Activated CD4-positive, alpha-beta memory T cell treated with anti-CD3 and anti-CD28 coated beads for 36 hours (primary cell): ENCODE data around the gene GIPC1. TPM values are rescaled to one million over a fixed set of nuclear protein-coding genes. Genes with fewer than 3 reads are reported as not detected.

Experiments
- CTCF ChIA-PET: fragments of 350-600 bp; sonication (Branson Sonifier 250); formaldehyde crosslinking; loops from one replicate; lab custom pipeline; 2021; ENCODE audit warnings: antibody characterized with exemption, inconsistent platforms; lab: Charles Lee
- POLR2A ChIA-PET: fragments of 350-600 bp; sonication (Branson Sonifier 250); formaldehyde crosslinking; loops from one replicate; lab custom pipeline; 2021; ENCODE audit warnings: antibody characterized with exemption; lab: Charles Lee
- DNase-seq: peaks from one replicate; pipeline ENCODE4 v3.0.0-alpha.2; 2020
- H3K27ac Mint-ChIP-seq: one replicate; pipeline ENCODE4 v1.8.0; 2021; ENCODE audit warnings: mixed read lengths
- H3K27me3 Mint-ChIP-seq: one replicate; pipeline ENCODE4 v1.8.0; 2021; ENCODE audit warnings: mixed read lengths
- H3K36me3 Mint-ChIP-seq: one replicate; pipeline ENCODE4 v1.8.0; 2021; ENCODE audit warnings: mixed read lengths
- H3K4me1 Mint-ChIP-seq: one replicate; pipeline ENCODE4 v1.8.0; 2021; ENCODE audit warnings: low read depth, mixed read lengths
- H3K4me3 Mint-ChIP-seq: one replicate; pipeline ENCODE4 v1.8.0; 2021; ENCODE audit warnings: mild to moderate bottlenecking, mixed read lengths
- H3K9me3 Mint-ChIP-seq: one replicate; pipeline ENCODE4 v1.8.0; 2021; ENCODE audit warnings: mixed read lengths
- intact Hi-C: fragments of 100-400 bp; cut with micrococcal nuclease; formaldehyde crosslinking; loops from one replicate; pipeline ENCODE4 v1.15.1; 2023
- total RNA-seq, 2 experiments: library from RNA; stranded (reverse); gene quantifications; one replicate each; pipeline ENCODE4 v1.2.3, GENCODE V29; 2021

GIPC1 gene
- total RNA-seq, 2 experiments from 2014 or later = 31.5 to 35.2 TPM

GRCh38 chr19:14441041-14441938, 54.6 kb downstream of the GIPC1 start:
- no peak for DNase-seq
- no peaks in the 10 kb centered on the region for H3K27me3 Mint-ChIP-seq
- no peaks in the 10 kb centered on the region for H3K9me3 Mint-ChIP-seq
- H3K36me3 Mint-ChIP-seq = peaks cover 35% of the 10 kb centered on the region
- CTCF ChIA-PET = interaction anchor here (0.6 to 3.4 kb wide), 3 partner anchors 9 to 48 kb away, joined by 4 to 17 read pairs (median 10); partner anchors contain the start of gene PKN1
- H3K4me1 Mint-ChIP-seq = peaks cover 35% of the 10 kb centered on the region
- peak overlapping the region; percentile 84 for H3K4me3 Mint-ChIP-seq
- peak overlapping the region; percentile 88 for H3K27ac Mint-ChIP-seq
- POLR2A ChIA-PET = interaction anchor here (1.3 kb wide), 1 partner anchor 9 kb away, joined by 4 read pairs; the partner anchor contains the start of gene PKN1
- intact Hi-C loops = no loop called here

- H3K27ac Mint-ChIP-seq = peak overlapping the region; percentile 88
- H3K4me1 Mint-ChIP-seq = peaks cover 39% of the 10 kb centered on the region
- CTCF ChIA-PET = interaction anchor here (3.4 kb wide), 1 partner anchor 40 kb away, joined by 17 read pairs; no protein-coding TSS in a partner anchor
- POLR2A ChIA-PET = interaction anchor here (1.3 kb wide), 1 partner anchor 7 kb away, joined by 4 read pairs; the partner anchor contains the start of gene PKN1
- intact Hi-C loops = loop anchor here (1.0 kb wide), 1 partner anchor 8 kb away; no protein-coding TSS in a partner anchor
- DNase-seq = peak; percentile 90
- H3K9me3 Mint-ChIP-seq = no peaks in the 10 kb centered on the region
- peak overlapping the region; percentile 84 for H3K4me3 Mint-ChIP-seq
- H3K36me3 Mint-ChIP-seq = peaks cover 32% of the 10 kb centered on the region
- H3K27me3 Mint-ChIP-seq = no peaks in the 10 kb centered on the region
These were observed 55.9 kb downstream of the GIPC1 start for GRCh38 chr19:14440049-14440448.

- Mint-ChIP-seq H3K36me3 (peaks cover 26% of the 10 kb centered on the region), H3K27me3 (no peaks in the 10 kb centered on the region), H3K4me1 (peaks cover 49% of the 10 kb centered on the region), H3K4me3 (no peak overlapping the region), H3K27ac (peak overlapping the region; percentile 88), H3K9me3 (no peaks in the 10 kb centered on the region)
- POLR2A ChIA-PET = no interaction called here
- intact Hi-C loops = no loop called here
- CTCF ChIA-PET = interaction anchor here (0.7 to 3.4 kb wide), 2 partner anchors 41 to 91 kb away, joined by 4 to 17 read pairs; no protein-coding TSS in a partner anchor
- DNase-seq = no peak
These were observed 56.9 kb downstream of the GIPC1 start for GRCh38 chr19:14439014-14439413.

- H3K4me1 Mint-ChIP-seq = peaks cover 46% of the 10 kb centered on the region
- intact Hi-C loops = no loop called here
- H3K4me3 Mint-ChIP-seq = no peak overlapping the region
- ChIA-PET POLR2A (interaction anchor here (0.7 kb wide), 1 partner anchor 29 kb away, joined by 3 read pairs; no protein-coding TSS in a partner anchor), CTCF (no interaction called here)
- peak overlapping the region; percentile 33 for H3K27ac Mint-ChIP-seq
- no peaks in the 10 kb centered on the region for H3K9me3 Mint-ChIP-seq
- peaks cover 15% of the 10 kb centered on the region for H3K36me3 Mint-ChIP-seq
- H3K27me3 Mint-ChIP-seq = no peaks in the 10 kb centered on the region
- no peak for DNase-seq
These were observed 58.3 kb downstream of the GIPC1 start for GRCh38 chr19:14437578-14438140.

- intact Hi-C loops = loop anchor here (2.0 kb wide), 1 partner anchor 17 kb away; the partner anchor contains the start of gene DDX39A
- Mint-ChIP-seq H3K9me3 (no peaks in the 10 kb centered on the region), H3K36me3 (peaks cover 8% of the 10 kb centered on the region), H3K4me3 (peak overlapping the region; percentile 35), H3K27ac (peak overlapping the region; percentile 50), H3K4me1 (peaks cover 51% of the 10 kb centered on the region), H3K27me3 (no peaks in the 10 kb centered on the region)
- CTCF ChIA-PET = no interaction called here
- no peak for DNase-seq
- POLR2A ChIA-PET = interaction anchor here (0.8 kb wide), 1 partner anchor 39 kb away, joined by 3 read pairs; the partner anchor contains the start of gene PTGER1
These were observed 60.4 kb downstream of the GIPC1 start for GRCh38 chr19:14435320-14436050.

GRCh38 chr19:14434543-14435319, 61.2 kb downstream of the GIPC1 start:
- H3K4me1 Mint-ChIP-seq = peaks cover 43% of the 10 kb centered on the region
- intact Hi-C loops = loop anchor here (2.0 kb wide), 1 partner anchor 16 kb away; the partner anchor contains the start of gene DDX39A
- ChIA-PET POLR2A (no interaction called here), CTCF (no interaction called here)
- no peaks in the 10 kb centered on the region for H3K27me3 Mint-ChIP-seq
- H3K27ac Mint-ChIP-seq = peak overlapping the region; percentile 50
- H3K36me3 Mint-ChIP-seq = peaks cover 2% of the 10 kb centered on the region
- H3K9me3 Mint-ChIP-seq = no peaks in the 10 kb centered on the region
- peak; percentile 76 for DNase-seq
- peak overlapping the region; percentile 71 for H3K4me3 Mint-ChIP-seq

- H3K4me3 Mint-ChIP-seq = peak overlapping the region; percentile 71
- peak overlapping the region; percentile 50 for H3K27ac Mint-ChIP-seq
- intact Hi-C loops = loop anchor here (2.0 kb wide), 2 partner anchors 15 to 39 kb away; partner anchors contain the start of gene DDX39A
- H3K4me1 Mint-ChIP-seq = peaks cover 37% of the 10 kb centered on the region
- ChIA-PET CTCF (interaction anchor here (1.0 kb wide), 1 partner anchor 14 kb away, joined by 3 read pairs; no protein-coding TSS in a partner anchor), POLR2A (interaction anchor here (0.9 to 1.6 kb wide), 2 partner anchors 7 to 14 kb away, joined by 3 to 4 read pairs; partner anchors contain the start of gene DDX39A)
- no peaks in the 10 kb centered on the region for H3K9me3 Mint-ChIP-seq
- DNase-seq = peak; percentile 57
- H3K36me3 Mint-ChIP-seq = peaks cover 2% of the 10 kb centered on the region
- no peaks in the 10 kb centered on the region for H3K27me3 Mint-ChIP-seq
These were observed 62.1 kb downstream of the GIPC1 start for GRCh38 chr19:14433554-14434501.

GRCh38 chr19:14432791-14433553, 63.0 kb downstream of the GIPC1 start, which contains the start of gene PKN1:
PKN1 (plus strand) TSS chr19:14433306; CDS start chr19:14433522, 216 bp downstream.
- Mint-ChIP-seq H3K27me3 (no peaks in the 10 kb centered on the region), H3K4me3 (peak within 1 kb of the TSS; percentile 76), H3K27ac (peak within 1 kb of the TSS; percentile 74), H3K36me3 (peaks cover 2% of the 10 kb centered on the region), H3K9me3 (no peaks in the 10 kb centered on the region), H3K4me1 (peaks cover 32% of the 10 kb centered on the region)
- ChIA-PET POLR2A (interaction anchor here (1.1 to 1.6 kb wide), 4 partner anchors 8 to 51 kb away, joined by 3 to 4 read pairs (median 3); partner anchors contain the start of gene PTGER1), CTCF (interaction anchor here (0.6 to 7.5 kb wide), 17 partner anchors 9 to 341 kb away, joined by 3 to 60 read pairs (median 5); partner anchors contain the start of genes ASF1B, DDX39A and PTGER1)
- intact Hi-C loops = loop anchor here (1.0 to 2.0 kb wide), 3 partner anchors 7 to 46 kb away; no protein-coding TSS in a partner anchor
- DNase-seq = peak; percentile 66

GRCh38 chr19:14430712-14431111, 65.2 kb downstream of the GIPC1 start:
- Mint-ChIP-seq H3K36me3 (peaks cover 2% of the 10 kb centered on the region), H3K4me3 (no peak overlapping the region), H3K27ac (peak overlapping the region; percentile 23), H3K27me3 (no peaks in the 10 kb centered on the region), H3K4me1 (peaks cover 28% of the 10 kb centered on the region), H3K9me3 (no peaks in the 10 kb centered on the region)
- DNase-seq = no peak
- ChIA-PET POLR2A (no interaction called here), CTCF (interaction anchor here (0.6 to 7.5 kb wide), 8 partner anchors 11 to 77 kb away, joined by 3 to 60 read pairs (median 8); no protein-coding TSS in a partner anchor)
- intact Hi-C loops = no loop called here
